ENCODE measurements around the gene RAP1B.

Gene RAP1B

DNA sequence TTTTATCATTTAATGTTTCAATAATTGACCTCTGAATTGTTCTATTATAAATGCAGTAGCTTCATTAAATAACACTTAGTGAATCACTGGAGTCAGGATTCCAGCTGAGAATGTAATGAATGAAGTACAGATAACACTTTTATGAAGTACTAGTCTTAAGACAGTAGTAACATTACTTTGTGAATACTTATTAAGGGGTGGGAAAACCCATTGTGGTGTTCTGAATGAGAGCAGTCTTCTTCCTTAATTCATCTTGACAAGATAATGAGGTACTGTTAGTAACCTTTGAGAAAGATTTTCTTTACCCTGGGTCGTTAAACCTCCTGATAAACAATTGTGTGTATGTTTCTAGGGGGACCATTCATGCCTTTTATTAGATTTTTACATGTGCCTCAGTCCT is 88.8 kb downstream of the RAP1B start:
- TF ChIP-seq TOX (CRISPR knock-in tag; IDR thresholded peaks at IDR 0.05; ENCODE audit: borderline replicate concordance), result no peak
- no peak for ATAC-seq

Measured in SK-N-SH treated with all-trans-retinoic acid at 6 μM for 48 hours (cell line).